Cerebellar cortex (tissue), 1 donor: ENCODE data around the gene ATXN1.

Source experiments
- DNase-seq: peaks from one replicate; pipeline ENCODE4 v3.0.0-alpha.2; 2015; ENCODE audit warnings: low spot score

The ATXN1 gene

GRCh38 chr6:16673011-16673797 lies 88.1 kb downstream of the ATXN1 start:
- DNase-seq, result no peak

GRCh38 chr6:16671302-16672289 lies 89.7 kb downstream of the ATXN1 start:
- DNase-seq, result no peak

GRCh38 chr6:16670617-16671051 lies 90.6 kb downstream of the ATXN1 start:
- no peak for DNase-seq

DNA sequence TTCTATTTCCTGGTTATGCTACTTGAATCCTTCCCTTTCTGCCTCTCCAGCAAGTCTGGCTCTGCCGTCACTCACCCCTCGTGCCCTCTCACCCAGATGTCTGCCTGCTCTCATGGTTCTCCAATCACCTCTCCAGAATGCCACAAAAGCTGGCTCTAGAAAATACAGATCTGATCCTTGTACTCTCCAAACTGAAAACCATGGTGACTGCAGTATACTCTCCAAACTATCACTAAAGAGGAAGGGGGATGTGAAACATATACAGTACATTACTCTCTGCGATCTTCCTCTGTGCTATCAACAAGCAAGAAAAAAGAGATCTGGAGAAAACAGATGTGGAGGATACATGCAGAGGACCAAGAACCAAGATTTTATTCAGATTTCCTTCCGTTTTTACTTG lies 91.1 kb downstream of the ATXN1 start:
- no peak for DNase-seq

DNA sequence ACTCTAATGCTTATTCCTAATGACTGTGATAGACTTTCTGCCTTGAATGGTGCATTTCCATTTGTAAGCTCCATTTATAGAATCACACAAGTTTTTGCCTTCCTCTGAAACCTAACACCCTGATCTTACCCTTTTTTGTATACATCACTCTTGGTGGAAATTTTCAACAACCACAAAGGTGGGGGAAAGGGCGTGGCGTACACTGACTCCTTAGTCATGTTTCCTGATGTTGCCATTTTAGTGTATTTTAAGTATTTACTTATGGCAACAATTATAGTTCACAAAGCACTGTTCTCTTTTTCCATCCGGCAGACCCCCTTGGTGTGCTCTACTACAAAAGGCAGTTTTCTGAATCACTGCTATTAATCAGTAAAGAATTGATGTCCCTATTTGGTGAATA lies 92.0 kb downstream of the ATXN1 start:
- no peak for DNase-seq

GRCh38 chr6:16667509-16667908 lies 93.8 kb downstream of the ATXN1 start:
- no peak for DNase-seq

- no peak for DNase-seq
These were observed 95.3 kb downstream of the ATXN1 start for GRCh38 chr6:16665992-16666391.

GRCh38 chr6:16665182-16665581 lies 96.1 kb downstream of the ATXN1 start:
- no peak for DNase-seq

DNA sequence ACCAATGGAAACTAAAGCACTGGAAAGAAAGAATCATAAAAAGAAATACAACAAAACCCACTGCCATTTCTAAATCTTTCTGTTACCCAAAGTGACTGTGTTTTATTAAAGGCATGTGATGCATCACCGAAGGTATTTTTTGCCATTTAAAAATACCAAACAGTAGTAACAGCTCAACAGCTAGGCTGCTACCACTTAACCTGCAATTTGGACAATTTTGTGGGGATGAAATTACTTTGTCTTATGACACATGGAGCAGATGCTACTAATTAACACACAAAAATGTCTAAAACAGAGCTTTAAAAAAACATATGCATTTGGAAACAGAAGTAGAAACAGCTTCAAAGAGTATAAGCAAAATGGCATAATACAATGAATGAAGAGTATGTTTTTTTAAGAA lies 97.4 kb downstream of the ATXN1 start:
- no peak for DNase-seq

DNA sequence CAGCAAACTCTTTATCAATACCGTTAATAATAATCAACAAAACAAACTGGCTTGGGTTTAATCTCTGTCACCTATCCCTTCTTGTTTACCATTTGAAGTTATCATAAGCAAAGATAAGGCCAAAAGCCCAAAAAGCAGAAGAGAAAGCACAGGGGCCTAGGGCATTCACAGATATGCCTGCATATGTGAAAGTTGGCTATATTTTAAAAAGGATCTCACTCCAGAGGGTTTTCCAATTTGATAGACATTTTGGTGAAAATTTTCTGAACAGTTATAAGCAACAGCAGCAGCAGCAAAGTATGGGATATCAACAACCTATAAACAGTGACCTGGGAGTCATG lies 101.1 kb downstream of the ATXN1 start:
- no peak for DNase-seq

DNA sequence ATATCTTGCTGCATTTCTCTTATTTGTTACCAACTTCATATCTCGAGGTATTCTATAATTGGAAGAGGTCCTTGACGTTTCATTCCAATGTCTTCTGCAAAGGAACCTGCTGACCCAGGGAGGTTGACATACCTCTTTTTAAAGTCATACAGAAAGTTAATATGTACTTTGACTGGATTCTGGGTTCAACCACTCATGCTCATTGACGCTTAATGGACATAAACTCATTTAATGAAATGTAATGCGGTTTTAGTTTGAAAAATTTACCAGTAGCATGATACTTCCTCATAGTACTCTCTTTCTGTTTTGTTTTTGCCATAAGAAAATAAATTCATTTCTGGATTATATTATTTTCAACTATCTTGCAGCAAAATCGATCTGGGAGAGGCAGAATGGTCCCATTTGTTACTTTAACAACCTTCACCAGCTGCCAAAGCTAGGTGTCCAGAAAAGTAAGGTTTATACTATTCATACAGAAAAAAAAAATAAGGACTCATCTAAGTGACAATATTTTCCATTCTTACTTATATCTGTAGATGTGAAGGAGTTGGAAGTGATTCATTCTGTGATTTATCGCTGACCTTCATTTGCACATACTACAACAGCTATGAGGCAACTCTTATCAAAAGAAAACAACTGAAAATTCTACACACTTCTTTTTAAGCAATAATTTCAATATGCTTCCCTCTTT lies 101.6 kb downstream of the ATXN1 start:
- no peak for DNase-seq

DNA sequence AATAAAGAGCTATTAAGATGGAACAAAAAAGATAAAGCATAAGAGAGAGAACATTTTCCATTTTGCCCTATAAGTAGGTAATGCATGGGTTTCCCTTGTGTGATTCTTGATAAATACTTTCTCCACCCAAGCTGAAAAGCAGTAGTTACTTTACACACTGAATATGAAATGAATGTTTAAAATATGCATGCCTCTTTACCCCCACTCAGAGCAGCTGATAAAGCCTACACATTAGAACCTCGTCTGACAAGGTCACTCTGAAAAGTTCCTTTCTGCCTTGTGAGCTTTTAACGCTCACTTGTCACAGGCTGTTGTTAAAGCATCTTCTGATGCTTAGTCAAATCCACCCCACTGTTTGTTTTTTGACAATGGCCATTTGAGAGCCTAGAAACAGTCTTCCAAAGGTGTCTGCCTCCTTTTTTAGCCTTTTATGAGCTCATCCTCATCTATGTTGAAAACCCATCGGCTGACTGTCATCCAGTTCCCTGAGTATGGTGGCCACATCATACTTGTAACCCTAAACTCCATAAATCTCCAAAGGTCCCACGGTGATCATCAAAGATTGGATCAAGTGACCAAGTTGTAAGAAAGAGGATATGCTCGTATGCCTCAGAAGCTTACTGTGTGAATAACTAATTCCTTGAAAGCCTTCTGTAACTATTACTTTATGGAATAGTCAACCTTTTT lies 102.8 kb downstream of the ATXN1 start:
- DNase-seq, result no peak

DNA sequence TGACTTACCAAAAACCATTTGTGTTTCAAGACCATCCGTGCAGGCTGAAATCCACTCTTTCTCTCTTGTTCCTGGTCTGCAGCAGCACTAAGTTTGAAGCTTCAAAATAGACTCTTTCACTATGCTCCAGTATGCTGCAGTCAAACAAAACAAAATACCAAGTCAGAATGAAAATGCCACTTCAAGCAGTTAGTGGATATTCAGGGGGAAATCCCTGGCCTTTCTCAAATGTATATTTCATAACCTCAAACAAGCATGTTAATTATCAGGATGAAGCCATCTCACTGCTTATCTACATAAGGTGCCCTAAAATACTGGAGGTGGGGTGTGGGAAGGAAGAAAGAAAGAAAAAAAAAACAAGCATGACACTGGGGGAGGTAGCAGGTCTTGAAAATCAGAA lies 103.5 kb downstream of the ATXN1 start:
- no peak for DNase-seq

DNA sequence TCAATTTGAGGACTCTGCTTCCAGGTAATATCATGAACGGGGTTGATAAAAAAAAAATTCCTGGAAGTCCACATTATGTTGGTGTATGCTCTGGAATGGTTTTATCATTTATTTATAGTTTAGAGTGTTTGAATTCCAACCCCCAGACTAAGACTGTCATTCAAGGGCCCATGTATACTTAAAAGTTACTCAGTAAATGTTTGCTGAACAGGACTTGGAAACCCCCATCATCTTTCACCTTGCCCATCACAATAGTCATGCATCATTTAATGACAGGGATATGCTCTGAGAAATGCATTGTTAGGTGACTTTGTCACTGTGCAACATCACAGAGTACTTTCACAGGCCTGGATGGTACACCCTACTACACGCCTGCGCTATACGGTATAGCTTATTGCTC lies 104.8 kb downstream of the ATXN1 start:
- DNase-seq, result no peak

DNA sequence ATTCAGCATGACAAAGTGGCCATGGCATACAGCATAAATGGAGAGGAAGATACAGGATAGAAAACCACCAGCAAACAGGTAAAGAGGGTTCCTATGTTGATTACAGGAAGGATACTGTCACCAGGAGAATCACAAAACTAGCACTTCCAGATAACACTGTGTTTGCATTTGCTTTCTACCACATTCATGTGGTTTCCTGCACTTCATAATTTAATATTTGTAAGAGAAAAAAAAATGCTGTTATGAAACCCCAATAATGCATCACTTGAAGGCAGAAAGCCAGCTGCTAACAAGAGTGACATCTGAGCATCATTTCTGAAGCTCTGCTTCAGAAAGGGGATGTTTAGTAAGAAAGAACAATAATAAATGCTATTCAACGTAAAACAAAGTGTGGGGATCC lies 106.6 kb downstream of the ATXN1 start:
- no peak for DNase-seq

- no peak for DNase-seq
These were observed 108.0 kb downstream of the ATXN1 start for GRCh38 chr6:16653226-16653625.

- no peak for DNase-seq
These were observed 109.4 kb downstream of the ATXN1 start for GRCh38 chr6:16651871-16652270.

GRCh38 chr6:16649890-16650289 lies 111.4 kb downstream of the ATXN1 start:
- DNase-seq, result no peak

DNA sequence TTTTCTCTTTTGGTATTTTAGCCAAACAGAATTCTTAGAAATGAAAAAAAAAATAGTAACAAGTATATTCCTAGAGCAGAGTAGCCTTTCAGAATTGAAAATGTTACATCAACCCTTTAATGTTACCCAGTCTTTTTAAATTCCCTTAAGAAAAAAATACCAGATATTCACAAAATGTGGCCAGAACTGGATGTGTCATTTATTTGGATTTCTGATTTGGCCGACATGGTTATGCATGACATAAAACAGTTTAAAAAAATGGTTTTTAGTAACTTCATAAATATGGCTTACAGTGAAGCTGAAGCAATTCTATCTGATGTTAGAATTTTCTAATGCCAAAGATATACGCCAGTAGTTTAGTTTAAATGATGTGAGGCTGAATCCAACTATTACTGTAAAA lies 112.0 kb downstream of the ATXN1 start:
- no peak for DNase-seq

DNA sequence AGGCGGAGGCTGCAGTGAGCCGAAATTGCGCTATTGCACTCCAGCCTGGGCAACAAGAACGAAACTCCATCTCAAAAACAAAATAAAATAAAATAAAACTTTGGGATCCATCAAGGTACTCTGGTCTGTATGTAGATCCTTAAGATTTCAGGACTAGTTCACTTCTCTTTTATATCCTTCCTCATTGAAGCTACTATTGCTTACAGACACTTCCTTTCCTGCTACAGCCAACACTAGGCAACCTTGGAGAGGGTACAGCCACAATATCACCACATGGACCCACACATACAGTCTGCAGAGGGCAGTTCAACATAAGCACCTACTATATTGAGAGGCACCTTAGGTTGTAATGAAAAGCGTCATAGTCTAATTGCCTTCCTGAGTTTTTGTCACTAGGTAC lies 113.3 kb downstream of the ATXN1 start:
- no peak for DNase-seq

GRCh38 chr6:16647422-16647821 lies 113.8 kb downstream of the ATXN1 start:
- no peak for DNase-seq
